Measurements from ENCODE around the gene BOLA2.
"Not testable (repeated sequence)": the region's sequence is repeated elsewhere in the genome, so short reads cannot be mapped to it uniquely, and the experiment has no call there.

DNA sequence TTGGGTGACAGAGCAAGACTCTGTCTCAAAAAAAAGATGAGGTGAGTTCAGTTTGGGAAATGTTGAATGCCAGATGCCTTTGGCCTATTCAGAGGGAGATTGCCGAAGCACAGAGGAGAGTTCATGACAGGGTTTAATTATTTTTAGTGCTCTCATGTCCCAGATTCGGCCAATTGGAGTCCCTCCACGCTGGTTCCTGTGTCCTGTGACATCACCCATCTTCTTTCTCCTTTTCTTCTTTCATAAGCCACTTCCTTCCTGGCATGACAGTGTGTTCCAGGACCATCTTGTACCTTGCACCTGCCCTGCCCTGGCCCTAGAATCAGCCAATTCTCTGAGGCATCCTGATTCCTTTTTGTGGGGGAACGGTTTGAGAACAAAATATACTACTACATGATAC lies 17.9 kb upstream of the BOLA2 start:
- TF ChIP-seq, protein P1, sequence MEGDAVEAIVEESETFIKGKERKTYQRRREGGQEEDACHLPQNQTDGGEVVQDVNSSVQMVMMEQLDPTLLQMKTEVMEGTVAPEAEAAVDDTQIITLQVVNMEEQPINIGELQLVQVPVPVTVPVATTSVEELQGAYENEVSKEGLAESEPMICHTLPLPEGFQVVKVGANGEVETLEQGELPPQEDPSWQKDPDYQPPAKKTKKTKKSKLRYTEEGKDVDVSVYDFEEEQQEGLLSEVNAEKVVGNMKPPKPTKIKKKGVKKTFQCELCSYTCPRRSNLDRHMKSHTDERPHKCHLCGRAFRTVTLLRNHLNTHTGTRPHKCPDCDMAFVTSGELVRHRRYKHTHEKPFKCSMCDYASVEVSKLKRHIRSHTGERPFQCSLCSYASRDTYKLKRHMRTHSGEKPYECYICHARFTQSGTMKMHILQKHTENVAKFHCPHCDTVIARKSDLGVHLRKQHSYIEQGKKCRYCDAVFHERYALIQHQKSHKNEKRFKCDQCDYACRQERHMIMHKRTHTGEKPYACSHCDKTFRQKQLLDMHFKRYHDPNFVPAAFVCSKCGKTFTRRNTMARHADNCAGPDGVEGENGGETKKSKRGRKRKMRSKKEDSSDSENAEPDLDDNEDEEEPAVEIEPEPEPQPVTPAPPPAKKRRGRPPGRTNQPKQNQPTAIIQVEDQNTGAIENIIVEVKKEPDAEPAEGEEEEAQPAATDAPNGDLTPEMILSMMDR (IDR thresholded peaks at IDR 0.05; ENCODE audit: insufficient read depth, low read length), result not testable (repeated sequence)
- not testable (repeated sequence) for TF ChIP-seq POLR2AphosphoS5 (IDR thresholded peaks at IDR 0.05; ENCODE audit: low read depth); SPI1 (IDR thresholded peaks at IDR 0.05; ENCODE audit: borderline replicate concordance, low read depth); GABPA (IDR thresholded peaks at IDR 0.05; ENCODE audit: low read depth)

Measured in HL-60 (cell line).